ENCODE measurements around the gene PRPSAP2. TPM values are rescaled to one million over a fixed set of nuclear protein-coding genes. Genes with fewer than 3 reads are reported as not detected.

PRPSAP2 gene
- total RNA-seq, 6 experiments from 2014 or later = 20.4 to 27.2 (median 23.1) TPM

DNA sequence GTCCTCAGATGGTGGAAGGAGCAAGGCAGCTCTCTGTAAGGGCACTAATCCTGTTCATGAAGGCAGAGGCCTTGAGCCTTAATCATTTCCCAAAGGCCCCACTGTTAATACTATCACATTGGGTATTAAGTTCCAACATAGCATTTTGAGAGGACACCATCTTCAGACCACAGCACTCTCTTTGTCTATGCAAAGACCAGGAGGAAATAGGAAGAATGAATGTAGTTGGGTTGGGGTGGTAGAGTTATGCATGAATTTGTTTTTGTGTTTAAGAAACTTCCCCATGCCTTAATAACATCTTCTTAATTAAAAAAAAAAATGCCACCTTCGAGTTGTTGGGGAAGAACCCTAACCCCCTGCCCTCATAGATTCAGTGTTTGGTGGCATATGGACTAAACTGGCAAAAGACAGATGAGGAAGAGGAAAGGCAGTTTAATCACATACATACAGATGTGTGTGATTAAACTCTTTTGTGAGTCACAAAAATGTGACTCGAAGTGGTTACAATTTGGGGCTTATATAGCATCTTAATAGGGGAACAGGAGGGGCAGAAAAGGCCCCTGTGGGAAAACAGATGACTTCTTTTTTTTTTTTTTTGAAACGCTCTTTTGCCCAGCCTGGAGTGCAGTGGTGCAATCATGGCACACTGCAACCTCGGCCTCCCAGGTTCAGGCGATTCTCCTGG is 59.0 kb downstream of the PRPSAP2 start:
- Mint-ChIP-seq H3K9me3 (no peaks in the 10 kb centered on the region), H3K4me3 (peak overlapping the region; percentile 21; the same call in 1 of the 2 replicates), H3K27me3 (ENCODE audit: insufficient read depth) (no peaks in the 10 kb centered on the region; the same call in 1 of the 2 replicates), H3K4me1 (ENCODE audit: low read depth) (peaks cover 44% of the 10 kb centered on the region), H3K36me3 (ENCODE audit: low read depth) (peaks cover 39% of the 10 kb centered on the region), H3K27ac (peak overlapping the region; percentile 64)
- TF ChIP-seq, protein P1, sequence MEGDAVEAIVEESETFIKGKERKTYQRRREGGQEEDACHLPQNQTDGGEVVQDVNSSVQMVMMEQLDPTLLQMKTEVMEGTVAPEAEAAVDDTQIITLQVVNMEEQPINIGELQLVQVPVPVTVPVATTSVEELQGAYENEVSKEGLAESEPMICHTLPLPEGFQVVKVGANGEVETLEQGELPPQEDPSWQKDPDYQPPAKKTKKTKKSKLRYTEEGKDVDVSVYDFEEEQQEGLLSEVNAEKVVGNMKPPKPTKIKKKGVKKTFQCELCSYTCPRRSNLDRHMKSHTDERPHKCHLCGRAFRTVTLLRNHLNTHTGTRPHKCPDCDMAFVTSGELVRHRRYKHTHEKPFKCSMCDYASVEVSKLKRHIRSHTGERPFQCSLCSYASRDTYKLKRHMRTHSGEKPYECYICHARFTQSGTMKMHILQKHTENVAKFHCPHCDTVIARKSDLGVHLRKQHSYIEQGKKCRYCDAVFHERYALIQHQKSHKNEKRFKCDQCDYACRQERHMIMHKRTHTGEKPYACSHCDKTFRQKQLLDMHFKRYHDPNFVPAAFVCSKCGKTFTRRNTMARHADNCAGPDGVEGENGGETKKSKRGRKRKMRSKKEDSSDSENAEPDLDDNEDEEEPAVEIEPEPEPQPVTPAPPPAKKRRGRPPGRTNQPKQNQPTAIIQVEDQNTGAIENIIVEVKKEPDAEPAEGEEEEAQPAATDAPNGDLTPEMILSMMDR (IDR thresholded peaks at IDR 0.05) = no peak
- DNase-seq = peak; percentile 44

DNA sequence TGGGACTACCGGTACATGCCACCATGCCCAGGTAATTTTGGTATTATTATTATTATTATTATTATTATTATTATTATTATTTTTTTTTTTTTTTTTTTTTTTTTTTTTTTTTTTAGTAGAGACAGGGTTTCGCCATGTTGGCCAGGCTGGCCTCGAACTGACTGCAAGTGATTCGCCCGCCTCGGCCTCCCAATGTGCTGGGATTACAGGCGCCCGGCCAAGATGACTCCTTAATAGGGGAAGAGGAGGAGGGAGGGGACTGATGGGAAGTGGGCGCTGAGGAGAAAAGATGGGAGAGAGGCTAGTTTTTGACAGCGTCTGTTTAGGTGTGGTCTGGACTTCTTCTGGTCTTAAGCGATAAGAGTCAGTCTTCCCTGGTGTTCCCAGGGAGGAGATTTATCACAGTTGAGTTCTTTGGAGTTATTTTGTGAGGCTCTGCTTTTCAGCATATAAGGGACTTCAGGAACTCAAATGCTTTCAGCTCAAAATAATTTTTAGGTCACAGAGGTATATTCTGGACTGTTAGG is 59.6 kb downstream of the PRPSAP2 start:
- Mint-ChIP-seq H3K36me3 (ENCODE audit: low read depth) (peaks cover 34% of the 10 kb centered on the region), H3K4me3 (no peak overlapping the region), H3K27me3 (ENCODE audit: insufficient read depth) (no peaks in the 10 kb centered on the region; the same call in 1 of the 2 replicates), H3K27ac (peak overlapping the region; percentile 66), H3K4me1 (ENCODE audit: low read depth) (peaks cover 50% of the 10 kb centered on the region), H3K9me3 (no peaks in the 10 kb centered on the region)
- TF ChIP-seq, protein P1 (IDR thresholded peaks at IDR 0.05) = no peak
- no peak for DNase-seq

DNA sequence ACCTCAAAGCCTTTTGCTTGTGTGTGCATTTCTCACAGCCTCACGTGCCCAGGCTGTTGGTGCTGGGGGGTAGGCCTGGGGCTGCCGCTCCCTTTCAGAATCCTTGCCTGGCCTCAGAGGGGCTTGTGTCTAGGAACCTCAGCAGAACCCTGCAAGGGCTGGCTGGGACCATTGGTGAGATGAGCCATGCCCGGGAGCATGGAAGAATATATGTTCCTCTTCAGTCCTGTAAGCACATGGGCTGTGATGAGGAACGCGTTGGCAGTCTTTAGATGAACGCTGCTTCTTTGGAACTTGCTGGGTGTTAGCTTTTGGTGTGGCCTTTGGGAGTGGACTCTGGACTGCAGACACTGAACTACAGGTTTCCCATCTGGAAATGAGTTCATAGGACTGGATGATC is 62.0 kb downstream of the PRPSAP2 start:
- Mint-ChIP-seq H3K9me3 (no peaks in the 10 kb centered on the region), H3K36me3 (ENCODE audit: low read depth) (peaks cover 33% of the 10 kb centered on the region), H3K27me3 (ENCODE audit: insufficient read depth) (no peaks in the 10 kb centered on the region; the same call in 1 of the 2 replicates), H3K27ac (no peak overlapping the region), H3K4me1 (ENCODE audit: low read depth) (peaks cover 50% of the 10 kb centered on the region), H3K4me3 (no peak overlapping the region)
- DNase-seq = no peak
- TF ChIP-seq, protein P1 (IDR thresholded peaks at IDR 0.05) = no peak

DNA sequence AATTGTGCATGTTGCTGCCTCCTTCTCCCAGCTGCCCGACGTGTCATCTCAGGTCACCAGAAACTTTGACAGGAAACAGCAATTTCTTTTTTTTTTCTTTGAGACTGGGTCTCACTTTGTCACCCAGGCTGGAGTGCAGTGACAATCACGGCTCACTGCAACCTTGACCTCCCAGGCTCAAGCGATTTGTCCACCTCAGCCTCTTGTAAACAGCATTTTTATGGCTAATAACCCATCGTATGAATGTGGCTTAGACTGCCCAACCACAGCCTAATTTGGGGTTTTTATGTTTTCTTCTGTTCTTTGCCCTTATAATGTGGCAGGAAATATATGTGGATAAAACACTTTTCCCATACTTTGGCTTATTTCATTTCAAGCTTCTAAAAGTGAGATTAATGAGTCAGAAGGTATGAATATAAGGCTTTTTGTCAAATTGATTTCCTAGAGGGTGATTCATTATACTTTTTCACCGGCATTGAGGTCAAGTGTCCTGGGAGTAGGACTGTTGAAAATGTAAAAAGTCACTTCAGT is 63.0 kb downstream of the PRPSAP2 start:
- TF ChIP-seq, protein P1 (IDR thresholded peaks at IDR 0.05) = no peak
- Mint-ChIP-seq H3K27ac (peak overlapping the region; percentile 20), H3K9me3 (no peaks in the 10 kb centered on the region), H3K4me3 (no peak overlapping the region), H3K36me3 (ENCODE audit: low read depth) (peaks cover 32% of the 10 kb centered on the region), H3K27me3 (ENCODE audit: insufficient read depth) (no peaks in the 10 kb centered on the region; the same call in 1 of the 2 replicates), H3K4me1 (ENCODE audit: low read depth) (peaks cover 50% of the 10 kb centered on the region)
- peak; percentile 23 for DNase-seq

DNA sequence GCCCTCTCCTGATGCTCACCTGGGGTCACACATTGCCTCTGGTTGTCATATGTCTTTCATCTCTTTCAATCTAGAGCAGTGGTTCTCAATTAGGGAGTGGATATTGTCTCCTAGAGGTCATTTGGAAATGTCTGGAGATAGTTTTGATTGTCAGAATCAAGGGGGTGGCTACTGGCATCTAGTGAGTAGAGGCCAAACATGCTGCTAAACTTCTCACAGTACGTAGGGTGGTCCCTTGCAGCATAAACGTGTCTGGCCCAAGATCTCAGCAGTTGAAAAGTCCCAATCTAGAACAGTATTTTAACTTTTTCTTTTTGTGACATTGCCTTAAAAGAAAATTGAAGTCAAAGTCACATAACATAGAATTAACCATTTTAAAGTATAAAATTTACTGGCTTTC is 63.6 kb downstream of the PRPSAP2 start:
- Mint-ChIP-seq H3K27me3 (ENCODE audit: insufficient read depth) (no peaks in the 10 kb centered on the region), H3K27ac (peak overlapping the region; percentile 20)

More for the DNA sequence above, 63.6 kb downstream of the PRPSAP2 start:
- H3K36me3 Mint-ChIP-seq (ENCODE audit: low read depth) = peaks cover 28% of the 10 kb centered on the region
- TF ChIP-seq, protein P1 (IDR thresholded peaks at IDR 0.05) = no peak
- H3K4me1 Mint-ChIP-seq (ENCODE audit: low read depth) = peaks cover 49% of the 10 kb centered on the region
- no peak for DNase-seq
- no peak overlapping the region for H3K4me3 Mint-ChIP-seq
- H3K9me3 Mint-ChIP-seq = no peaks in the 10 kb centered on the region
